HepG2 (cell line): ENCODE measurements around the gene RIOK2. TPM values are rescaled to one million over a fixed set of nuclear protein-coding genes. Genes with fewer than 3 reads are reported as not detected.

Experiments
- ATAC-seq: fragments of 200-7000 bp; cut with Tn5 transposase; 3 replicates; pipeline ENCODE4 v1.9.1; 2020; ENCODE audit warnings: mild to moderate bottlenecking, moderate library complexity
- BruUV-seq: library from RNA; stranded (reverse); fragments of 400-500 nt; replicated peaks from 2 replicates; lab custom pipeline; 2021; lab: Mats Ljungman, UMichigan
- CTCF ChIA-PET: fragments of 300-600 bp; formaldehyde crosslinking; extraction: SDS; loops from one replicate; lab custom pipeline; 2021; ENCODE audit warnings: low total read pairs, inconsistent platforms, low intra/inter-chr PET ratio; lab: Yijun Ruan, JAX
- POLR2A ChIA-PET: fragments of 350-600 bp; sonication (Branson Sonifier 250); formaldehyde crosslinking; loops from one replicate; lab custom pipeline; 2020; ENCODE audit warnings: antibody characterized with exemption, inconsistent platforms; lab: Yijun Ruan, JAX
- DNase-seq: peaks from one replicate; pipeline ENCODE4 v3.0.0-alpha.2; 2015; ENCODE audit warnings: low spot score
- FAIRE-seq: peaks from 3 replicates; lab custom pipeline; 2011; peaks lifted over from hg19 to GRCh38; lab: Jason Lieb, UNC
- H2AFZ ChIP-seq: one replicate; pipeline ENCODE4 v1.6.1; 2011; ENCODE audit warnings: low read length, inconsistent platforms
- H3K27ac ChIP-seq: fragments of 300-600 bp; 3 replicates; pipeline ENCODE4 v1.8.0; 2011; ENCODE audit warnings: mixed run types, mild to moderate bottlenecking, mixed read lengths, low read length, inconsistent platforms; ENCODE audit not compliant: insufficient read depth; ENCODE audit errors: extremely low read length
- H3K27me3 ChIP-seq, 2 experiments: fragments of 200-600 bp in 1 of 2; 2 replicates in 1 of 2; 3 replicates in 1 of 2; pipeline versions ENCODE4 v1.6.0 to v1.8.0; 2011; ENCODE audit warnings: low read length in 2 of 2, mild to moderate bottlenecking in 2 of 2, moderate library complexity in 2 of 2, inconsistent platforms in 1 of 2; ENCODE audit not compliant: insufficient read depth in 2 of 2, control insufficient read depth in 1 of 2
- H3K36me3 ChIP-seq, 2 experiments: fragments of 200-600 bp in 1 of 2; replicated peaks in 1 of 2; 2 replicates in 1 of 2; 3 replicates in 1 of 2; pipeline versions ENCODE4 v1.5.1 to v1.8.0; 2011; ENCODE audit warnings: low read length in 2 of 2, inconsistent platforms in 1 of 2; ENCODE audit not compliant: insufficient read depth in 2 of 2, control insufficient read depth in 1 of 2
- H3K4me1 ChIP-seq: 2 replicates; pipeline ENCODE4 v1.5.1; 2012; ENCODE audit warnings: low read length, inconsistent platforms; ENCODE audit not compliant: insufficient read depth
- H3K4me2 ChIP-seq: 2 replicates; pipeline ENCODE4 v1.6.0; 2011; ENCODE audit warnings: low read depth, low read length, inconsistent platforms
- H3K4me3 ChIP-seq, 3 experiments: fragments of 200-600 bp in 1 of 3; sonication (generic), shearing (Covaris generic) in 1 of 3; replicated peaks in 1 of 3; 2 replicates each; pipeline ENCODE4 v1.5.1; 2011 to 2016; ENCODE audit warnings: low read length in 3 of 3, inconsistent platforms in 2 of 3, low read depth in 2 of 3, mild to moderate bottlenecking in 2 of 3, control low read depth in 1 of 3, mixed read lengths in 1 of 3; ENCODE audit not compliant: insufficient read depth in 1 of 3
- H3K79me2 ChIP-seq: one replicate; pipeline ENCODE4 v1.6.1; 2011; ENCODE audit warnings: low read length, inconsistent platforms; ENCODE audit not compliant: insufficient read depth
- H3K9ac ChIP-seq: 2 replicates; pipeline ENCODE4 v1.6.0; 2011; ENCODE audit warnings: mild to moderate bottlenecking, low read depth, low read length, inconsistent platforms; ENCODE audit not compliant: insufficient read depth
- H3K9me3 ChIP-seq: 2 replicates; pipeline ENCODE4 v1.5.1; 2012; ENCODE audit warnings: mild to moderate bottlenecking, low read length
- H4K20me1 ChIP-seq: 2 replicates; pipeline ENCODE4 v1.6.0; 2011; ENCODE audit warnings: inconsistent platforms, mild to moderate bottlenecking, low read length, moderate library complexity; ENCODE audit not compliant: insufficient read depth
- AGO1 ChIP-seq: fragments of 200-400 bp; formaldehyde crosslinking; IDR thresholded peaks from 2 replicates; pipeline ENCODE4 v1.6.1; 2017; ENCODE audit warnings: mild to moderate bottlenecking, low read depth, low read length, moderate library complexity; ENCODE audit not compliant: poor library complexity, severe bottlenecking
- BORCS8-MEF2B ChIP-seq: sonication (generic); formaldehyde crosslinking; IDR thresholded peaks from 2 replicates; pipeline ENCODE4 v1.8.0; 2022; ENCODE audit warnings: mild to moderate bottlenecking, missing genetic modification reagents
- CSRNP2 ChIP-seq: sonication (generic); formaldehyde crosslinking; conservative IDR thresholded peaks from 2 replicates; pipeline ENCODE4 v1.8.0; 2022; ENCODE audit warnings: low read depth, missing genetic modification reagents
- DRAP1 ChIP-seq: IDR thresholded peaks from 2 replicates; pipeline ENCODE4 v1.6.1; 2016; ENCODE audit warnings: missing genetic modification reagents, missing compliant biosample characterization
- FOXC1 ChIP-seq: sonication (generic); formaldehyde crosslinking; IDR thresholded peaks from 2 replicates; pipeline ENCODE4 v1.8.0; 2022; ENCODE audit warnings: mild to moderate bottlenecking, missing genetic modification reagents, borderline replicate concordance
- FUBP1 ChIP-seq: sonication (generic); formaldehyde crosslinking; IDR thresholded peaks from 2 replicates; pipeline ENCODE4 v1.5.1; 2020; ENCODE audit warnings: missing genetic modification reagents, mild to moderate bottlenecking, borderline replicate concordance
- HNF1A ChIP-seq, 2 experiments: sonication (generic) in 1 of 2; formaldehyde crosslinking in 1 of 2; IDR thresholded peaks; 2 replicates each; pipeline versions ENCODE4 v1.4.0 to v1.6.1; 2016 to 2020; ENCODE audit warnings: borderline replicate concordance in 1 of 2, low read depth in 1 of 2, mild to moderate bottlenecking in 1 of 2, missing genetic modification reagents in 1 of 2
- ISL2 ChIP-seq: sonication (generic); formaldehyde crosslinking; IDR thresholded peaks from 2 replicates; pipeline ENCODE4 v1.5.0; 2020; ENCODE audit warnings: missing genetic modification reagents
- MIER2 ChIP-seq: IDR thresholded peaks from 2 replicates; pipeline ENCODE4 v1.6.1; 2016; ENCODE audit warnings: missing biosample characterization, missing genetic modification reagents
- ZFAT ChIP-seq: sonication (generic); formaldehyde crosslinking; conservative IDR thresholded peaks from 2 replicates; pipeline ENCODE4 v1.8.1; 2023; ENCODE audit warnings: missing genetic modification reagents, inconsistent platforms
- ZMYM3 ChIP-seq: sonication (generic); formaldehyde crosslinking; IDR thresholded peaks from 2 replicates; pipeline ENCODE4 v1.5.1; 2020; ENCODE audit warnings: mild to moderate bottlenecking, missing genetic modification reagents
- ZNF512 ChIP-seq: sonication (generic); formaldehyde crosslinking; IDR thresholded peaks from 2 replicates; pipeline ENCODE4 v1.4.0; 2020; ENCODE audit warnings: mild to moderate bottlenecking, missing genetic modification reagents
- WGBS: methylation state at CpG from one replicate; pipeline ENCODE4 v1.1.6; 2017; ENCODE audit warnings: low lambda C conversion rate; 5-methylcytosine and 5-hydroxymethylcytosine counted together
- in situ Hi-C: cut with HindIII; loops from 2 replicates; pipeline ENCODE4 v1.10.0; 2017; ENCODE audit warnings: low pct_unique_long_range_greater_than_20kb; ENCODE audit not compliant: extremely low pct_ligation_motif_present
- intact Hi-C: fragments of 100-400 bp; cut with micrococcal nuclease; formaldehyde crosslinking; loops from one replicate; pipeline ENCODE4 v1.10.0; 2022; ENCODE audit not compliant: unreplicated experiment
- polyA plus RNA-seq, 8 experiments: library from polyadenylated mRNA; depleted of rRNA in 3 of 8; stranded (reverse) in 7 of 8; unstranded in 1 of 8; fragments of >200 nt; fragmentation: Illumina TruSeq in 4 of 8; extraction: Trizol in 4 of 8; gene quantifications; 2 replicates each; pipeline versions ENCODE4 v1.2.1 to v1.2.3, GENCODE V29; 2011 to 2016; ENCODE audit warnings: low read depth in 4 of 8, missing spikeins in 1 of 8, mixed read lengths in 1 of 8; ENCODE audit not compliant: insufficient read depth in 1 of 8
- total RNA-seq, 5 experiments: library from RNA; depleted of rRNA; stranded (reverse); fragments of >200 nt; fragmentation: Illumina TruSeq; extraction: Trizol; gene quantifications; 2 replicates each; pipeline ENCODE4 v1.2.3, GENCODE V29; 2016; ENCODE audit warnings: low read depth in 1 of 5

The RIOK2 gene
- total and polyA plus RNA-seq, 2 of the 13 experiments (the other 11 are each of a cell fraction or from before 2014, with no cell fraction given) = 8.1 to 46.6 TPM

- TF ChIP-seq FUBP1 (no peak), FOXC1 (CRISPR knock-in tag) (no peak), BORCS8-MEF2B (CRISPR knock-in tag) (no peak), ZMYM3 (no peak), DRAP1 (CRISPR knock-in tag) (no peak)
Measured at GRCh38 chr5:97127727-97128126, 55.3 kb downstream of the RIOK2 start (continued).

- 7% methylated on average over 3 of the region's 3 CpGs for WGBS
- no peaks in the 10 kb centered on the region for H3K4me1 ChIP-seq
- H2AFZ ChIP-seq = no peak overlapping the region
- no peaks in the 10 kb centered on the region for H3K9me3 ChIP-seq
- no peak overlapping the region for H3K9ac ChIP-seq
- ChIA-PET CTCF (no interaction called here), POLR2A (no interaction called here)
- no peak overlapping the region for H3K4me3 ChIP-seq
- H3K36me3 ChIP-seq = no peaks in the 10 kb centered on the region
- in situ Hi-C loops (no loop called here), intact Hi-C loops (no loop called here)
- no peak overlapping the region for H3K27ac ChIP-seq
- no peaks in the 10 kb centered on the region; a peak in 1 of 5 replicates for H3K27me3 ChIP-seq
- no TSS peak for BruUV-seq
- no peak for DNase-seq
- H3K79me2 ChIP-seq = no peaks in the 10 kb centered on the region
- ATAC-seq = no peak
- FAIRE-seq = no peak
- H3K4me2 ChIP-seq = no peak overlapping the region
- no peaks in the 10 kb centered on the region for H4K20me1 ChIP-seq
- no peak for TF ChIP-seq AGO1
- no peak for TF ChIP-seq ZFAT (CRISPR knock-in tag)
- TF ChIP-seq HNF1A (IDR thresholded peaks at IDR 0.05; ENCODE audit: low read depth) = no peak
- TF ChIP-seq HNF1A (CRISPR knock-in tag; IDR thresholded peaks at IDR 0.05; ENCODE audit: borderline replicate concordance) = no peak
- no peak for TF ChIP-seq ISL2 (CRISPR knock-in tag)
- no peak for TF ChIP-seq ZNF512 (CRISPR knock-in tag)
- no peak for TF ChIP-seq CSRNP2
- no peak for TF ChIP-seq MIER2
- no peak for TF ChIP-seq ZMYM3
Measured at GRCh38 chr5:97125125-97125683, 57.8 kb downstream of the RIOK2 start.
